ENCODE results near the gene TIAM2. TPM values are rescaled to one million over a fixed set of nuclear protein-coding genes. Genes with fewer than 3 reads are reported as not detected.

The TIAM2 gene
- total RNA-seq, 1 donor from 2014 or later: 36.8 TPM

- no peak overlapping the region for H3K27ac Mint-ChIP-seq (ENCODE audit: unreplicated experiment)
- no peak overlapping the region for H3K4me3 Mint-ChIP-seq
- H3K36me3 Mint-ChIP-seq (ENCODE audit: low read depth): peaks cover 4% of the 10 kb centered on the region
- H3K9me3 Mint-ChIP-seq: peaks cover 4% of the 10 kb centered on the region
- peaks cover 3% of the 10 kb centered on the region for H3K4me1 Mint-ChIP-seq
- TF ChIP-seq CTCF (conservative IDR thresholded peaks at IDR 0.05): no peak
- no peaks in the 10 kb centered on the region for H3K27me3 Mint-ChIP-seq (ENCODE audit: low read depth)
- DNase-seq (ENCODE audit: low read depth, low spot score): no peak
Measured at GRCh38 chr6:154984146-154984545, 11.0 kb upstream of the TIAM2 start.

GRCh38 chr6:154986787-154987235, 8.3 kb upstream of the TIAM2 start:
- Mint-ChIP-seq H3K27ac (ENCODE audit: unreplicated experiment) (no peak overlapping the region), H3K27me3 (ENCODE audit: low read depth) (no peaks in the 10 kb centered on the region), H3K9me3 (peaks cover 4% of the 10 kb centered on the region), H3K4me3 (no peak overlapping the region), H3K36me3 (ENCODE audit: low read depth) (peaks cover 4% of the 10 kb centered on the region), H3K4me1 (no peaks in the 10 kb centered on the region)
- DNase-seq (ENCODE audit: low read depth, low spot score): no peak
- TF ChIP-seq CTCF (conservative IDR thresholded peaks at IDR 0.05): no peak

- no peak overlapping the region for H3K4me3 Mint-ChIP-seq
- H3K4me1 Mint-ChIP-seq: no peaks in the 10 kb centered on the region
- peaks cover 3% of the 10 kb centered on the region for H3K27me3 Mint-ChIP-seq (ENCODE audit: low read depth)
- no peak for TF ChIP-seq CTCF (conservative IDR thresholded peaks at IDR 0.05)
- no peak for DNase-seq (ENCODE audit: low read depth, low spot score)
- peaks cover 4% of the 10 kb centered on the region for H3K36me3 Mint-ChIP-seq (ENCODE audit: low read depth)
- peaks cover 4% of the 10 kb centered on the region for H3K9me3 Mint-ChIP-seq
- H3K27ac Mint-ChIP-seq (ENCODE audit: unreplicated experiment): no peak overlapping the region
Measured at GRCh38 chr6:154989448-154989847, 5.7 kb upstream of the TIAM2 start.

- peak overlapping the region; percentile 5 for H3K4me3 Mint-ChIP-seq
Measured at GRCh38 chr6:154991207-154991606, 3.9 kb upstream of the TIAM2 start.

GRCh38 chr6:154993026-154993425, 2.1 kb upstream of the TIAM2 start:
- no peak for DNase-seq (ENCODE audit: low read depth, low spot score)
- H3K27me3 Mint-ChIP-seq (ENCODE audit: low read depth): peaks cover 20% of the 10 kb centered on the region
- H3K4me3 Mint-ChIP-seq: no peak overlapping the region
- no peak for TF ChIP-seq CTCF (conservative IDR thresholded peaks at IDR 0.05)
- no peak overlapping the region for H3K27ac Mint-ChIP-seq (ENCODE audit: unreplicated experiment)
- peaks cover 4% of the 10 kb centered on the region for H3K36me3 Mint-ChIP-seq (ENCODE audit: low read depth)
- H3K9me3 Mint-ChIP-seq: peaks cover 4% of the 10 kb centered on the region
- H3K4me1 Mint-ChIP-seq: peaks cover 18% of the 10 kb centered on the region

More at GRCh38 chr6:154991207-154991606, 3.9 kb upstream of the TIAM2 start:
- TF ChIP-seq CTCF (conservative IDR thresholded peaks at IDR 0.05): no peak
- Mint-ChIP-seq H3K36me3 (ENCODE audit: low read depth) (peaks cover 4% of the 10 kb centered on the region), H3K9me3 (peaks cover 4% of the 10 kb centered on the region), H3K27me3 (ENCODE audit: low read depth) (peaks cover 9% of the 10 kb centered on the region), H3K4me1 (peaks cover 4% of the 10 kb centered on the region), H3K27ac (ENCODE audit: unreplicated experiment) (no peak overlapping the region)
- no peak for DNase-seq (ENCODE audit: low read depth, low spot score)

GRCh38 chr6:154993710-154994109, 1.4 kb upstream of the TIAM2 start:
- peaks cover 20% of the 10 kb centered on the region for H3K27me3 Mint-ChIP-seq (ENCODE audit: low read depth)
- no peak for DNase-seq (ENCODE audit: low read depth, low spot score)
- no peak for TF ChIP-seq CTCF (conservative IDR thresholded peaks at IDR 0.05)
- no peak overlapping the region for H3K27ac Mint-ChIP-seq (ENCODE audit: unreplicated experiment)
- H3K4me3 Mint-ChIP-seq: peak overlapping the region; percentile 66
- H3K9me3 Mint-ChIP-seq: no peaks in the 10 kb centered on the region
- H3K4me1 Mint-ChIP-seq: peaks cover 19% of the 10 kb centered on the region
- H3K36me3 Mint-ChIP-seq (ENCODE audit: low read depth): no peaks in the 10 kb centered on the region

Measured in neural crest cell (in vitro differentiated cells).